OCI-M2 (cell line): Measurements from ENCODE around the gene RAD51.

ENCODE experiments used
- DNase-seq: peaks from one replicate; lab custom pipeline; 2025; ENCODE audit not compliant: unreplicated experiment; lab: John Stamatoyannopoulos, UW

The RAD51 gene

GRCh38 chr15:40722354-40722753 is 27.4 kb downstream of the RAD51 start:
- no peak for DNase-seq

- no peak for DNase-seq
Measured at GRCh38 chr15:40722934-40723333, 28.0 kb downstream of the RAD51 start.

GRCh38 chr15:40723919-40724318 is 28.9 kb downstream of the RAD51 start:
- no peak for DNase-seq

- no peak for DNase-seq
Measured at GRCh38 chr15:40731034-40731433, 36.1 kb downstream of the RAD51 start.

- DNase-seq, result no peak
Measured at GRCh38 chr15:40736575-40736974, 41.6 kb downstream of the RAD51 start.

- no peak for DNase-seq
Measured at GRCh38 chr15:40737048-40737447, 42.1 kb downstream of the RAD51 start.

- no peak for DNase-seq
Measured at GRCh38 chr15:40739047-40739446, 44.1 kb downstream of the RAD51 start.

- no peak for DNase-seq
Measured at GRCh38 chr15:40739854-40740253, 44.9 kb downstream of the RAD51 start.

GRCh38 chr15:40743485-40743901 is 48.5 kb downstream of the RAD51 start:
- no peak for DNase-seq

GRCh38 chr15:40743921-40744814 is 49.2 kb downstream of the RAD51 start:
- no peak for DNase-seq

- DNase-seq, result no peak
Measured at GRCh38 chr15:40744815-40745152, 49.8 kb downstream of the RAD51 start.

GRCh38 chr15:40746916-40747418 is 52.0 kb downstream of the RAD51 start:
- DNase-seq, result no peak

- no peak for DNase-seq
Measured at GRCh38 chr15:40747685-40748631, 53.0 kb downstream of the RAD51 start.

- no peak for DNase-seq
Measured at GRCh38 chr15:40749151-40749630, 54.2 kb downstream of the RAD51 start.

- DNase-seq, result no peak
Measured at GRCh38 chr15:40750885-40751284, 55.9 kb downstream of the RAD51 start.

GRCh38 chr15:40751745-40752144 is 56.8 kb downstream of the RAD51 start:
- no peak for DNase-seq

GRCh38 chr15:40754574-40754882 is 59.6 kb downstream of the RAD51 start:
- DNase-seq, result no peak

- DNase-seq, result peak; percentile 39
Measured at GRCh38 chr15:40754883-40755811, 60.2 kb downstream of the RAD51 start, which contains the start of gene RMDN3. Gene RMDN3, minus strand, starts transcription at chr15:40755254. Its CDS starts 471 bp downstream, at chr15:40754783.

GRCh38 chr15:40755812-40756208 is 60.8 kb downstream of the RAD51 start:
- no peak for DNase-seq

- DNase-seq, result no peak
Measured at GRCh38 chr15:40756938-40757337, 62.0 kb downstream of the RAD51 start.
